Smooth muscle cell of trachea (primary cell): ENCODE measurements around the gene IGFL2. TPM values are rescaled to one million over a fixed set of nuclear protein-coding genes. Genes with fewer than 3 reads are reported as not detected.

Experiments used
- total RNA-seq: library from RNA; depleted of rRNA; stranded (reverse); fragments of >200 nt; gene quantifications from 2 replicates; pipeline ENCODE4 v1.2.1, GENCODE V29; 2014

The IGFL2 gene
- not detected in 2 replicates for total RNA-seq

GRCh38 chr19:46147791-46148288 lies at the start of gene IGFL2:
Gene IGFL2, plus strand, starts transcription at chr19:46148238. Its CDS starts 41 bp downstream, at chr19:46148279.

GRCh38 chr19:46124638-46125115 lies 23.4 kb upstream of the IGFL2 start, which contains the start of gene IGFL3:
Gene IGFL3, minus strand, starts transcription at chr19:46124688. Its CDS starts 39 bp downstream, at chr19:46124649.

Other genes starting within 250 kb of the IGFL2 start
- gene MYPOP, start 245.6 kb upstream of the IGFL2 start, total RNA-seq, result 2.5 and 2.8 TPM in 2 replicates
- gene NANOS2, start 233.5 kb upstream of the IGFL2 start, total RNA-seq, result not detected in 2 replicates
- not detected in 2 replicates for gene NOVA2, start 174.4 kb upstream of the IGFL2 start, total RNA-seq
- gene CCDC61, start 152.8 kb upstream of the IGFL2 start, total RNA-seq, result 6.1 and 8.6 TPM in 2 replicates
- gene PGLYRP1, start 125.2 kb upstream of the IGFL2 start, total RNA-seq, result not detected in 2 replicates
- not detected in 2 replicates for gene IGFL4, start 107.2 kb upstream of the IGFL2 start, total RNA-seq
- gene IGFL3, start 23.6 kb upstream of the IGFL2 start, total RNA-seq, result not detected in 2 replicates
- not detected in 2 replicates for gene IGFL1, start 81.5 kb downstream of the IGFL2 start, total RNA-seq
- 4.8 and 7.6 TPM in 2 replicates for gene HIF3A, start 148.8 kb downstream of the IGFL2 start, total RNA-seq
- 64.2 and 66.8 TPM in 2 replicates for gene PPP5C, start 198.8 kb downstream of the IGFL2 start, total RNA-seq